Cardiac septum (tissue), 1 donor: ENCODE data around the gene ZNF454. TPM values are rescaled to one million over a fixed set of nuclear protein-coding genes. Genes with fewer than 3 reads are reported as not detected.

Experiments
- DNase-seq: peaks from one replicate; pipeline ENCODE4 v3.0.0-alpha.2; 2020; ENCODE audit warnings: low spot score
- intact Hi-C: fragments of 100-400 bp; cut with DNase I; formaldehyde crosslinking; loops from one replicate; pipeline ENCODE4 v1.14.0; 2022
- long read RNA-seq: library from polyadenylated mRNA; unstranded; transcript quantifications from one replicate; pipeline ENCODE4 v2.0.0, GENCODE V29; 2021
- total RNA-seq: library from RNA; stranded (reverse); fragmentation: NEBNext Ultra II Directional; extraction: Animal tissue kit (Norgen Biotek cat#: 25700); gene quantifications from one replicate; pipeline ENCODE4 v1.2.1, GENCODE V29; 2021
- donor health status: DM: no; HTN: no; CAD: no.

Gene ZNF454
- 1.7 TPM for total RNA-seq
- long read RNA-seq, partial matches to known transcripts: 0 of 2 reads
- long read RNA-seq, other reads (novel, unspliced or antisense): 2 of 2 reads

DNA sequence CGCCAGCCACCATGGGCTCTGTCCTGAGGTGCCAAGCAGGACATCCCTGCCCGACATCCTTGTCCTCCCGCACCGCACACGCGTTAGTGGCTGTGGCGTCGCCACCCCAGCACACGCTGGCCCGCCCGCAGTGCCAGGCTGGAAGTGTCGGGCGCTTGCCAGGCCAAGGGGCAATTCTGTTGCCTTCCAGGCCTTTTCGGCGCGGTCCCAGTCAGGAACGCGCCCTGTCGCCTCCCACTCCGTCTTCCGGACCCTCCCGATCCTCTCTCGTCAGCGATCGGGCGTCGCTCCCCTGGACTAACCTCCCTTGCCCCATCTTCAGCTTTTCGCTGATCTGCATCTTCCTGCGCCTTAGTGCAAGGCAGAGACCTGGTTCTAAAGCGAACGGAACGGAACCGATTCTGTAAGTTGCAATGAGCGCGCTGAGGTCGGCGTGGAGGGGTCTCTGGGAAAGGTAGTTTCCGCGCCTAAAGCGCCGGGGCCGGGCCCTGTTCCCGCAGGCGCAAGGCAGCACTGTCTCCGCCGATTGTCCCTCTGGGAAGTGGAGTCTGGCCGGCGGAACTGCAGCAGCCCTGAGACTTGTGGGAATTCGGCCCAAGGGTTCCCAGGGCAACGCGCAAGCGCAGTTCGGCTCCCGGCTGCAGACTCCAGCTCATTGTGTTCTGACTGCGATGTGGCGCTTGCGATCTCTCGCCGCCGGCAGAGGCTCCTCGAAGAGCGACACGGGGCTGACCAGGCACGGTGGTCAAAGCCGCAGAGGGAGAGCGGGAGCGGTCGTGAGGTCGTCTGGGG, at the start of gene ZNF454:
ZNF454 (plus strand) TSS at position 630 of the 792 bp plus-strand sequence. CDS start 1,594 bp downstream, outside the sequence.
- intact Hi-C loops: loop anchor here (1.0 to 10.0 kb wide), 5 partner anchors 44 to 316 kb away; partner anchors contain the start of genes CLK4, ZNF354B, ZNF354C and ZNF879
- peak; percentile 96 for DNase-seq

DNA sequence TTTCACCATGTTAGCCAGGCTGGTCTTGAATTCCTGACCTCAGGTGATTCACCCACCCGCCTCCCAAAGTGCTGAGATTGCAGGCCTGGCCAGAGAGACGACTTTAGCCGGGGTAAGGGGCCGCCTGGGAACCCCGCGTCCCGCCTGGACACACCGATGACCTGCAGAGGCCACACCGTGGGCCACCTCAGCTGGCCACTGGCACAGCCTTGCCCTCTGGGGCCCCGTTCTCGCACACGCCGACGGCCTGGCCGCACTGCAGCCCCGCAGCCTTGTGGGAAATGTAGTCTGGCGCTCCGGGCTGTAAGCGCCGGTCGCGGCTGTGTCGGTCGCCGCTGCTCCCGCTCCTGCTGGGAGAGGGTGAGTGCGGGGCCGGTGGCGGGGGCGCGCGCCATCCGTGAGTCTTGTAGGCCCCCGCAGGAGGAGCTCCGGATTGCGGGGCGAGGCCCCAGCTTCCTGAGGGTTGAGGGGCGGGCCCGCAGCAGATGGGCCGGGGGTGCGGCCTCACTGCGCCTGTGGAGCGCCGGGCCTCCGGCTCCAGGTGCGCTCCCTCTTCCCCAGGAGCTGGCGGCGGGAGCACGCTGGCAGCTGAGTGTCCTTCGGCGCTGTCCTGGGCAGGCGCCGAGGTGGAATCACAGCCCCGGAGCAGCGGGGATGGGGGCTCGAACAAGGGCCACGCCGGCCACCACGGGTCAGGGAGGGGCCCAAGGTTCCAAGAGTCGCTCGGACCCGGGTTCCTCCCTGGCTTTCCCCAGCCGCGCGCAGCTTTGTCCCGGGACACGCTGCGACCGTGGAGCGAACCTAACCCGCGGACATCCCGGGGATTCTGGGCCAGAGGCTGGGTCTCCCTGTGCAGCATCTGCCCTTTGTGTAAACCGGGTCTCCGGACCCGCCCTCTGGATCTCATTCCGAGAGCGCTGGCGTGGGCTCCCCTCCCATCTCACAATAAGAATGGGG, 45.1 kb upstream of the ZNF454 start, which contains the start of gene ZFP2:
ZFP2 (plus strand) TSS at position 299 of the 957 bp plus-strand sequence. CDS start 35,401 bp downstream, outside the sequence.
- DNase-seq: no peak
- intact Hi-C loops: loop anchor here (2.0 to 5.0 kb wide), 3 partner anchors 35 to 126 kb away; partner anchors contain the start of genes ZNF454 and ZNF879

DNA sequence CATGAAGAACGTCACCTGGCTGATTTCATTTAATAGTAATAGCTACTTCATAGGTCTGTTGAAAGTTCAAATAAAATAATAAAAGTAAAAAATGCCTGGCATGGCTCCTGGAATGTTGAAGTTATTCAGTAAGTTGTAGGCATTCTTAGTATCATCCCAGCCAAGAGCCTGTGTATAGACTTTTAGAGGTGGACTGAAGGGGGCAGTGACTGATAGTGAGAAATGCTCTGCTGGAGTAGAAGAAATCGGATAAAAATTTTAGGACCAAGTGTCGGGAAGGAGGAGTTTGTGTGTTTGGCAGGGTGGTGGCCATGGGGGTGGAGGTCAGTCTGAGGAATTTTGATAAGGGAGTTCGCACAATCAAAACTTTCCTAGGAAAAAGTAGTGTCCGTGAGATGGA, 41.7 kb upstream of the ZNF454 start:
- intact Hi-C loops: loop anchor here (5.0 kb wide), 1 partner anchor 123 kb away; the partner anchor contains the start of gene ZNF879
- no peak for DNase-seq

DNA sequence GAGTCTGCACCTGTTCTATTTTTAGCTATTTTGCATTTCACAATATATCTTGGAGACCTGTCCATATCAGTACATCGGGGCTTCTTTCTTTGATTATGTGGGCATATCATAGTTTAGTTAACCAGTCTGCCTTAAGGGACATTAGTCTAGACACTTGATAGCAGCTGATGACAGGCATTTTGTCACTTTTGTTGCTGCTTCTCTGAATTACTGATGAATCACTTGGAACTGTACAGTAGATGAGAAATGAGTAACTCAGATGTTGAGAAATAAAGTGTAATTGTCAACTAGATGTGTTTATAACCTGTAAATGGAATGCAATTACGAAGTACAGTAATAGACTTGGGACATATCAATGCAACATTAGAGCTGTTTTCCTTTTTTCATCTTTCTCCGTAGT, 38.1 kb upstream of the ZNF454 start:
- no peak for DNase-seq
- intact Hi-C loops: no loop called here

DNA sequence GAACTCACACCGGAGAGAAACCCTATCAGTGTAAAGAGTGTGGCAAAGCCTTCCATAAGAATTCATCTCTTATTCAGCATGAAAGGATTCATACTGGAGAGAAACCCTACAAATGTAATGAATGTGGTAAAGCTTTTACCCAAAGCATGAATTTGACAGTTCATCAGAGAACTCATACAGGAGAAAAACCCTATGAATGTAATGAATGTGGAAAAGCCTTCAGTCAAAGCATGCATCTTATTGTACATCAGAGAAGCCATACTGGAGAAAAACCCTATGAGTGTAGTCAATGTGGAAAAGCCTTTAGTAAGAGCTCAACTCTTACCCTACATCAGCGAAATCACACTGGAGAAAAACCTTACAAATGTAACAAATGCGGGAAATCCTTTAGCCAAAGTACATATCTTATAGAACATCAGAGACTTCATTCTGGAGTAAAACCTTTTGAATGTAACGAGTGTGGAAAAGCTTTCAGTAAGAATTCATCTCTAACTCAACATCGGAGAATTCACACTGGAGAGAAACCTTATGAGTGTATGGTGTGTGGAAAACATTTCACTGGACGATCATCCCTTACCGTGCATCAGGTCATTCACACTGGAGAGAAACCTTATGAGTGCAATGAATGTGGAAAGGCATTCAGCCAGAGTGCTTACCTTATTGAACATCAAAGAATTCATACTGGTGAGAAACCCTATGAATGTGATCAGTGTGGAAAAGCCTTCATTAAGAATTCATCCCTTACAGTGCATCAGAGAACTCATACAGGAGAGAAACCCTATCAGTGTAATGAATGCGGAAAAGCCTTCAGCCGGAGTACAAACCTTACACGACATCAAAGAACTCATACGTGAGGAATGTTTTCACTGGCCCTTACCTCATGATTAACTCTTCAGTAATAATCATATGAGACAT, 8.9 kb upstream of the ZNF454 start:
- no peak for DNase-seq
- intact Hi-C loops: no loop called here

DNA sequence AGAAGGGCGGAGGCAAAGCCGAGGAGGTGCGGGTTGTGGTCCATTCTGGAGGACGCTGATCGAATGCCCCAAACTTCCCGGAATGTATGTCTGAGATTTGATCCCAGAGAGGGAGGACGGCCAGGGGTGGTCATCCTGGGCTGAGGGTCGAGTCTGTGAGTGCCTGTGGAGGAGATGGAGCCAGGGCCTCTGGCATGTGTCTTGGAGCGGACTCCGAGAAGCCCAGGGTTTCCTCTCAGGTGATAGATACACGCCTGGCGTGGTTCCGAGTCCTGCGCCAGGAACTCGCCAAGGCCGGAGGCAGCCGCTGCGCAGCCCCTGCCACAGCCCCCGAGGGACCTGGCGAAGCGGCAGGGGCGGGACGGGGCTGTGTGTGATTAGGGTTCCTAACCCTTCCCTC, 363 bp downstream of the ZNF454 start:
- no peak for DNase-seq
- intact Hi-C loops: loop anchor here (1.0 to 10.0 kb wide), 5 partner anchors 45 to 317 kb away; partner anchors contain the start of genes CLK4, ZNF354B, ZNF354C and ZNF879

DNA sequence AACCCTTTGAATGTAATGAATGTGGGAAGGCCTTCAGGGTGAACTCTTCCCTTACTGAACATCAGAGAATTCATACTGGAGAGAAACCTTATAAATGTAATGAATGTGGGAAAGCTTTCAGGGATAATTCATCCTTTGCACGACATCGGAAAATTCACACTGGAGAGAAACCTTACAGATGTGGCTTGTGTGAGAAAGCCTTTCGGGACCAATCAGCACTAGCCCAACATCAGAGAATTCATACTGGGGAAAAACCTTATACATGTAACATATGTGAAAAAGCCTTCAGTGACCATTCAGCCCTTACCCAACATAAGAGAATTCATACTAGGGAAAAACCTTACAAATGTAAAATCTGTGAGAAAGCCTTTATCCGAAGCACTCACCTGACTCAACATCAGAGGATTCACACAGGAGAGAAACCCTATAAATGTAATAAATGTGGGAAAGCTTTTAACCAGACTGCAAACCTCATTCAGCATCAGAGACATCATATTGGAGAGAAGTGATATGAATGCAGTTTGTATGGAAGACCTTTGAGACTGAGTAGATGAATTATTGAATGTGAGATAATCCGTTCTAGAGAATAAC, 24.6 kb downstream of the ZNF454 start:
- intact Hi-C loops: no loop called here
- DNase-seq: no peak

DNA sequence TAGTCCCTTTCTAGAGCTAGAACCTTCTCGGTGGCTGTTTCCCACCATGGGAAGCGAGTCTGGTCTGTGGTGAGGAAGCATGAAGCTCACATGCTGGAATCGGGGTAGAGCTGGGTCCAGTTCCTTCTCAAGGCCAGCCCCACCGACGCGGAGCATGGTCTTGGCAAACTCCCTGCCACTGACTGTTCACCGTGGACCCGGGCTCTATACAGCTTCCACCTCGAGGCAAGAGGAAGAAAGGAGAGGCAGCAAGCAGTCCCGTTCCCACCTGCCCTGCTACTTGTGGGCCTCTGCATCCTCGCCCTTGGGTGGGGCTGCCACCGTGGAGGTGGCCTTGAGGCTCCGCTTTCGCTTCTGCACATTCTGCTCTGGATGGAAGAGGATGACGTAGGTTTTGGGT, 40.4 kb downstream of the ZNF454 start:
- DNase-seq: no peak

DNA sequence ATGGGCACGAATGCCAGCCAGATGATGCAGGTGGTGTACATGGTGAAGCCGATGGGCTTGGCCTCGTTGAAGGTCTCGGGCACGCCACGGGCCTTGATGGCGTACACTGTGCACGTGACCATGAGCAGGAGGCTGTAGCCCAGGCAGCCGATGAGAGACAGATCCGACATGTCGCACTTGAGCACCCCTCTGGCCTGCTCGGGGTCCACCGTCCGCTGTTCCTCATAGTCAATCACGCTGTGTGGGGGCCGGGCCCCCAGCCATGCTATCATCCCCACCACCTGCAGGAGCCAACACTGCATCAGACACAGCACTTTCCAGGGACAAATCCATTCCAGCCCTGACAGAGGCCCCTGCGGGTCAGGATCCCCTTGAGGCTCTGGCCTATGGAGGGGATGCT, 41.9 kb downstream of the ZNF454 start:
- no peak for DNase-seq
- intact Hi-C loops: no loop called here

More for the DNA sequence above, 40.4 kb downstream of the ZNF454 start:
- intact Hi-C loops: no loop called here

DNA sequence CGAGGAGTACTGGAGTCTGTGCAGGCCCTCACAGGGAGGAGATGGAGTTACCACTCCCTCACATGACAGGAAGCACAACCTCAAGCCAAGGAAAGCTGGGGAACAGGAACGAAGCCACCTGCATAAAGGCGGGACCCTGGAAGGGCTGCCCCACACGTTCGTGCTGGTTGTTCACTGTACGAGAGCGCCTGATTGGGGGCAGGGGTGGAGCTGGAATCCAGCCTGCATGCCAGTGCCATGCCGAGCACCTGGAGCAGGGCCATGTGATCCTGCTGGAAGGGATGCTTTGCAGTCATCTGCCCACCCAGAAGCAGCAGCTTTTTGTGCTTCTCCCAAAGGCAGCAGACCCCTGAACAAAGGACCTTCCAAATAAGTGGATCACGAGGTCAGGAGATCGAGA, 42.7 kb downstream of the ZNF454 start:
- DNase-seq: no peak
- intact Hi-C loops: no loop called here

DNA sequence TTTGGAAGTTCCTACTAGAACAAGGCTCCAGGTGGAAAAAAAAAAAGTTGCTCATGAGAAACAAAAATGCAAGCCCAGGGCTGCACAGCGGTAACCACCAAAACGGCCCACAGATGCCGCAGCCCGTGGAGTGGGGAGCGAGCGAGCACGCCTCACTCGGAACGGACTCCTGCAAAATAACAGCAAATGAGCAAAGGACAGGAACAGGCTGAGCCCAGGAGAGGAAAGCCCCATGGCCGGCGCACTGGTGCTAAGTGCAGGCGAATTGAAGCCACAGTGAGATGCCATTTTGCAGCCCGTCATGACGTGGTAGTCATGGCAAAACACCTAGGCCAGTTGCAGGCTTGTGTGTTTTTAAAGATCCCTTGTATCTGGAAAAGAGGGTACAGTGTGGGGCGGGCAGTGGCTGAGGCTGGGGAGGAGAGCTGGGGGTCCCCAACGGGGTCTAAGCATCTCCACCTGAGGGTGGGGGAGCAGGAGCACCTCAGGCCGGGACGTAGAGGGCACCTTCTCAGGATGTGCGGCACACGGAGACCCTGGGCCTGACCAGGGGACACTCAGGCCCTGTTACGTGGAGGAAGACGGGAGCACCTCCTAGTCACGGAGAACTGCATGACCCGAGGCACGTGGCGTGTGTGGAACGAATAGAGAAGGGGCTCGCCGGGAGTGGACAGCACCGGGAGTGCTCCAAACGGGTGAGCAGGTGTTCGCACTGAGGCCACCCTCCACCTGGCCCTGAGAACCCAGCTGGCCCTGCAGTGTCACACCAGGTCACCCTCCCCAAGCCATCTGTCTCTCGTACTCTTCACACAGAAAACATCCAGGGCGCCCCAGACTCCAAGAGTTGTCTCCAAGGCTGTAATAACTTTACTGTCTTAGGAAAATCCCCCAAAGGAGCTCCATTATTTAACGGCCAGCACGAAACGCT, 43.4 kb downstream of the ZNF454 start:
- DNase-seq: no peak
- intact Hi-C loops: no loop called here

DNA sequence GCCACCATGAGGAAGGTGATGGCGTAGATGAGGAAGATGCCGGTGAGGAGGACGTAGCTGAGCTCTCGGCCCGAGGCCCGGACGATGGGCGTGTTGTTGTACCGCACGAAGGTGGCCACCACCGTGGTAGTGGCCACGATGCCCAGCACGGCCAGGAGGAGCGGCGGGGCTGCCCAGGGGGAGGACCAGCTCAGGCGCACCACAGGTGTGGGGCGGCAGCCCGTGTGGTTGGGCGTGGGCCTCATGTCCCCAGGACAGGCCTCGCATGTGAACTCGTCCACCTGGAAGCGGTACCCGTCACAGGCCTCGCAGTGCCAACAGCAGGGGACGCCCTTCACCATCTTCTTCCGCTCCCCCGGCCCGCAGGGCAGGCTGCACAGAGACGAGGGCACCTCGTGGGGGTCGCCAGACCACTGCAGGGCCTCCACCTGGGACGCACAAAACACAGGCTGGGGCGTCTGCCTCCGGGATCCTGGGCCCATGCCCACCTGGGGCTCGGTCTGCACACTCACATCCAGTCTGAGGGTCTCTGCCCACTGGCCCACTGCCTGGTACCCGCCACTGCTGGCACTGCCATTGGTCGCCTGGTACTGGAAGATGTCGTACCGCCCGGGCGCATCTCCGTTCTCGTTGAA, 45.4 kb downstream of the ZNF454 start:
- intact Hi-C loops: no loop called here
- DNase-seq: no peak

DNA sequence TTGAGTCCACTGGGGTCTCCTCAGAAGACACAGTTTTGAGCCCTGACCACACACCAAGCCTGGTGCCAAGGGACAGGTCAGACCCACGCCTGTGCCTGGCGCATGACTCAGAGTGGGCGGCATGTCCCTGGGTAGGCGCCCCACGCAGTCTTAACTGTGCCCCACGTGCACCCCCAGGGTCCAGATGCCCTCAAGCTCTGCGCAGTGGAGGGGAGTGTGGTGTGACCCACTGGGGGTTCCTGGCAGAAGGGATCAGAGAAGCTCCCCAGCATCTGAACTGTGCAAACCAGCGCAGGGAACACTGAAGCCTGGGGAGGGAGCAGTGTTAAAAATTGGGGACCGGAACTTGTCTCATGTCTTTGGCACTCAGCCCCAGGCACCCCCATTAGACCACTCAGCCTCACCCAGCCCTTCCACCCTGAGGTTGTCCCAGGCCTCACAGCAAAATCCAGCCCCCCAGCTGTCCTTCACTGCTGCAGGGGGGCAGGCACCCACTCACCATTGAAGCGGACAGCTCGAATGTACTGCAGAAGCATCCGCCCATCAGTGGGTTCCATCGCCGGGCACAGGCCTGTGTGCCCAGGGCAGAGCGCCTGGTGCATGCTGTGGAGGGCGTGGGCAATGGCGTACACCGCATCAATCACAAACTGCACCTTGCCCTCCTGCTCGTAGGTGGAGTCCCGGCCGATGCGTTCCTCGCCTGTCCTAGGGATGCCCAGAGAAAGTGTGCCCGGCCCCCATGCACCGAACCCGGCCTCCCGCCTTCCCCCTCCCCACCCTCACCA, 47.6 kb downstream of the ZNF454 start:
- intact Hi-C loops: no loop called here
- no peak for DNase-seq

DNA sequence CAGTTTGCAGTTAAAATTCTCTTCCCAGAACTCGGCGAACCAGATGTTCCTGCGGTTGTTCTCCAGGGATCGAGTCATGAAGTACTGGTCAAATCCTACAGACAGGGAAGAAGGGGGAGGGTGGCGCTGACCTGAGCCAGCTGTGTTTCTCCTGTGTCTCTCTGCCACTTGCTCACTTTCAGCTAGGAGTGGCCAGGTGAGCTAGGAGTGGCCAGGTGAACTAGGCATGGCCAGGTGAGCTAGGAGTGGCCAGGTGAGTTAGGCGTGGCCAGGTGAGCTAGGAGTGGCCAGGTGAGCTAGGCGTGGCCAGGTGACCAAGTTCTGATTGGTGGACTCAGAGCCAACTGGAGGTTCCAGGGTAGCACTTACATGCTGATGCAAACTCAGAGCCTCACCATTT, 48.3 kb downstream of the ZNF454 start:
- DNase-seq: no peak
- intact Hi-C loops: no loop called here

DNA sequence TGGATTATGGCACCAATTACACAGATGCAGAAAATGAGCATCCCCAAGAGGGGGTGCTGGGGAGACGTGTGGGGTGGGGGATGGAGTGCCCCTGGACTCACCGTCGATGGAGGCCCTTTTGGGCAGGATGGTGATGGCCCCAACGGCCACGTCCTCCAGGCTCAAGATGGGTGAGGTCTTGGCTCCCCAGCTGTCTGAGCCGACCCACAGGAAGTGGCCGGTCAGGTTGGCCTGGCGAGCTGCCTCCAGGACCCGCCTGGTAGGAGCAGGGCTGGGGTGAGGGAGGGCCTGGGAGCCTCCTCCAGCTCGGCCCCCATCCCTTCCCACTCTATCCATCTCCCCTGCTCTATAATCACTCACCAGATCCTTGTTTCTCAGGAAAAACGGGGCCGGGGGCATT, 49.5 kb downstream of the ZNF454 start:
- intact Hi-C loops: no loop called here
- DNase-seq: no peak
